ENCODE results near the gene HDGF.
A peak's percentile ranks its signal among the peaks of the same experiment; 100 is the strongest.

Gene HDGF
- 157 to 288 (median 211) reads per million in 4 experiments for total RNA-seq

DNA sequence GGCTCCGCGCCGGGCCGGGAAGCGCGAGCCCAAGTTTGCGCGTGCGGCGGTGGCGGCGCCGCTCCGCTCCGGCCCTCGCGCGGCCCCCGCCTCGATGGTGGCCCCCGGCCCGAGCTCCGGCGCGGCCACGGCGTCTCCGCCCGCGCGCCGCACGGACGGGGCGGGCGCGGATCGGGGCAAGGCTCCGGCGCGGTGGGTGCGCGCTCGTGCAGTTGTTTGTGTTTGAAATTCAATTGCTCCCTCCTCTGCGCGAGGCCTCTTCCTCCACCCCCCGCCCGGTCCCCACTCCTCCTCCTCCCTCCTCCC lies at the start of gene HDGF:
HDGF (minus strand) TSS at position 225 of the 306 bp plus-strand sequence. CDS start 246 bp downstream, outside the sequence.
- no peak for DNase-seq

DNA sequence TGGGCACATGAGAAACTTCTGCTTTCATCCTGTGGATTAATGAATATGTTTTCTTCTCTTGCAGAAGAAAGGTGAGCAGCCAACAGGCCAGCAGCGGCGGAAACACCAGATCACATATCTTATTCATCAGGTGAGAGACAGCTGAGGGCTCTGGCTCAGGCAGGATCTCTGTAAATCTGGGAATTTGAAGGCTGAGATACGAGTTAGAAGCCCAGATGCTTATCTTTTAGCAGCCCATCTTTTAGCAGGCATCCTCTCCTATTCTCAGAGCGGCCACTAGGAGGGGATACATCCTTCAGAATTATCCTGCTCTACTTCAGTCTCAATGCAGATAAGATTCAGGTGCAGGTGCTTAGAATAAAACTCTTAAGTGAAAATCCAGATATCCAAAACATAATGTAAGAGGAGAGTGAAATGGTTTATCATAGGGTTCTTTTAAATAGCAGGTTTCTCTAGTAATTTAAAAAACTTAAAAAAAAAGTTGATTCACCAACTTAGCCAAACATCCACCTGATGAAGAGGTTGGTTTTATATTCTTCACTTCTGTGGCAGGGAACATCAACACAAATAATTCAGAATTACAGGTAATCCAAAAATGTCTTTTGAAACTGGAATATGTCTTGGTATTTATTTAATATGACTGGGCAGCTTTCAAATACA lies 45.9 kb upstream of the HDGF start:
- DNase-seq: peak; percentile 30

DNA sequence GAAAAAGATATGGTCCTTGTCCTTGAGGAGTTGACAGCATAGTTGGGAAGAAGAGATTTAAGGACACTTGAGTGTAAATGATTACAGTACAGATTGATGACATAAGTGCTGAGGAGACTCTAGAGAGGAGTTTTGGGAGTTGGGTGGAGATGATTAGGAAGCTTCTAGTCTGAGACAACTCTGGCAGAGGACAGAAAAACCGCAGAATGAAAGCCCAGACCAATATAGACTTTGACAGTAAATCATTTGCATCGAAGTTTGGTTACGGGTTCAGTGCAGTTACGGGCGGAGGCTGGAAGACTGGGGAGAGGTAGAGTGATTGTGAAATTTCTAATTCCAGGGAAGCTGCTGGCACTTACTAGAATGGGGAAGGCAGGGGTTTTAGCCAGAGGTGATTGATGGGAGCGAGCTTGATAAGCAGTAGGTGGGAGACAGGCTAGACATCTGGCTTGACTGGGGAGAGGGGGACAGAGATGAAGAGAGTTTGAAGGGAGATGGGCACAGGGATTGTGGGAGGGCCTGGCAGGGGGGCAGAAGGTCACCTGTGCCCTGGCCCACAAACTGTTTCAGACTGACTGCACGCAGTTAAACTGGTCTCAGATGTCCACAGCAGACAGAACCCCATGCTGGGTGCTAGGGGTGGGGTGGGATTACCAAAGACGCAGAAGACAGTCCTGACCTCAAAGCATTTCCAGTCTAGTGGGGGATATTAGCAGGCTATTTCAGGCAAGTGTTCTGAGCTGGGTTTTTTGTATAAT lies 45.0 kb upstream of the HDGF start:
- DNase-seq: no peak

DNA sequence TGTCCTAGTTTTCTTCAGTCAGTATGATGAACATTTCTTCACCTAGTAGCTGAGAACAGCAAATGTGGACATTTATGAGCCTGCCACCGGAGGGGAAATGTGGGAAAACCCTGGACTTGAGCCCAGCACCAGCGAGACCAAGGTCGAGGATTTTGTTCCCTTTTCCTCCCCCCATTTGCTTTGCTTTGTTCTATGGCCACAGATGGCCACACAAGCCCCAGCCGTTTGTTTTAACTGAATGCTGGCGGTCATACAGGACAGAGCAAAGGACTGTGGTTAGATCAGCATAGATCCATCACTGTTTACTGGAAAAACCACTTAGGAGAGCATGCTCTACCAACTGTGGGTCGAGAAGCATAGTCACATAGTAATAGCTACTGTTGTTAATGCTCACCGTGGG lies 44.3 kb upstream of the HDGF start:
- no peak for DNase-seq

DNA sequence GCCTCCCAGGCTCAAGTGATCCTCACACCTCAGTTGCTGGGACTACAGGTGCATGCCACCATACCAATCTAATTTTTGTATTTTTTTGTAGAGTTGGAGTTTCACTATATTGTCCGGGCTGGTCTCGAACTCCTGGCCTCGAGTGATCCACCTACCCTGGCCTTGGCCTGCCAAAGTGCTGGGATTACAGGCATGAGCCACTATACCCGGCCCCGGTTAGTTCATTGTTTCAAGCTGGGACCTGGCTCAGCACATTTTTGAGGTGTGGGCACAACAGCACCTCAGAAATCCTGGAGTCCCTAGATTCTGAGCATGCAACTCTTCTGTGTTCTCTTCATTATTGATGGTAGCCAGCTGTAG lies 43.9 kb upstream of the HDGF start:
- no peak for DNase-seq

DNA sequence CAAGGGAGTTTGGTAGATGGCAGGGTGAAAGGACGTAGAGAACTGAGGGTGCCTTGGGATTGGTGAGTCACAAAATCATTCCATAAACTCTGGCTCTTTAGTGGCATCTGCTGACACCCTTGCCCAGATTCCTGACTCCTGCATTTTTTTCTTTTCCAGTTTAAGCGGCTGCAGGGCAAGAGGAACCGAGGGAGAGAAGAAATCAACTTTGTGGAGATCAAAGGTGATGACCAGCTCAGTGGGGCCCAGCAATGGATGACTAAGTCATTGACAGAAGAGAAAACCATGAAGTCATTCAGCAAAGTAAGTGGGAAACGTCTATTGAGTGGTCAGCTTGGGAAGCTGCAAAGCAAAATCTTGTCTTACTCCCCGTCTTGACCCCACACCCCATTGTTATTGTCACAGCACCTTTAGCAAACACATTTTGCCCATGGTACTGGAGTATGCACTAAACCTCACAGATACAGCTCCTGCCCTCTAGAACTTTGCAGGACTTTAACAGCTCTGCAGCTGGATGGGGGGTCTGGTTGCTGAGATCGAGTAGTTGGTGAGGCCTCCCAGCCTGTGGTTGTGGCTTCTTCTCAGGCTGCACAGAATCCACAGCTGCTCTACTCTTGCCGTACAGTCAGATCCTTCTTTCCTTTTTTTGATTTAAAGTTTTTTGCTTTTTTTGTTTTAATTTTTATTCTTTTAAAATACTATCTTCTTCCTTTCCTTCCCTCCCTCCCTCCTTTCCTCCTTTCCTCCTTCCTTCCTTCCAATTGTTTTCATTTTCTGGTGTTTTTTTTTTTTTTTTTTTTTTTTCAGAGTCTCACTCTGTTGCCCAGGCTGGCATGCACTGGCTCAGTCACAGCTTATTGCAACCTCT lies 43.3 kb upstream of the HDGF start:
- DNase-seq: no peak

DNA sequence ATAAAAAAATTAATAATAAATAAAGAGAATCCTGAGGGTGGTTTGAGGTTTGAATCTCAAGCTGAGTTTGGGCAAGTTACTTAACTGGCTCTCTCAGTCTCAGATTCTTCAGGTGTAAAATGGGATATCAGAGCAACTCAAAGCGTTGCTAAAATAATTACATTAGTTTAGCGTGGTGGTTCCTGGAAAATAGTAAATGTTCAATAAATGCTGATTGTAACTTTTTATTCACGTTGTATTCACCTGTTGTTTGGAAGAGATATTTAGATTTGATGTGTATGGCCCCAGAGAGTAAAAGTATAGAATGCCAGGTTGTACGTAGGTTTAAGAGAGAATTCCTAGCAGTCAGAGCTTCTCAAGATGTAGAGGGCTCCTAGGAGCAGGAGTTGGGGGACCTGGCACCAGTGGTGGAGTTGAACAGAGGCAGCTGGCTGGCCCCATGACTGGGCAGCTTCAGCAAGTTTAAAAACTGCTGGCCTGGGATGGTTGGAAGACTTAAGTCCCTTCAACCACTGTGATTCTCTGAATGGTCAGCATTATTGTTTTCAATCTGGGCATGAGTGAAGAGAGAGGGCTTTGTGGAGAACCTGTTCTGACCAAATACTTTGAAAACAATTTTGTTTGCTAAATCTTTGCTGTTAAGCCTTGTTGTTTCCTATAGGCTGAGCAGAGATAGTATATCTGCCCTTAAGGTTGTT lies 38.3 kb upstream of the HDGF start:
- DNase-seq: no peak

DNA sequence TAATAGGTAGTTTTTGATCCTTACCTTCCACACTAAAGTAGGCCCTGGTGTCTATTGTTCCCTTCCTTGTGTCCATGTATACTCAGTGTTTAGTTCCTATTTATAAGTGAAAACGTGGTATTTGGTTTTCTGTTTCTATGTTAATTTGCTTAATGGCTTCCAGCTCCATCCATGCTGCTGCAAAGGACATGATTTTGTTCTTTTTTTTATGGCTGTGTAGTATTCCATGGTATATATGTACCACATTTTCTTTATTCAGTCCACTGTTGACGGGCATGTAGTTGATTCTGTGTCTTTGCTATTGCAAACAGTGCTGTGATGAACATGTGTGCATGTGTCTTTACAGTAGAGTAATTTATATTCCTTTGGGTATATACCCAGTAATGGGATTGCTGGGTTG lies 36.7 kb upstream of the HDGF start:
- DNase-seq: no peak

DNA sequence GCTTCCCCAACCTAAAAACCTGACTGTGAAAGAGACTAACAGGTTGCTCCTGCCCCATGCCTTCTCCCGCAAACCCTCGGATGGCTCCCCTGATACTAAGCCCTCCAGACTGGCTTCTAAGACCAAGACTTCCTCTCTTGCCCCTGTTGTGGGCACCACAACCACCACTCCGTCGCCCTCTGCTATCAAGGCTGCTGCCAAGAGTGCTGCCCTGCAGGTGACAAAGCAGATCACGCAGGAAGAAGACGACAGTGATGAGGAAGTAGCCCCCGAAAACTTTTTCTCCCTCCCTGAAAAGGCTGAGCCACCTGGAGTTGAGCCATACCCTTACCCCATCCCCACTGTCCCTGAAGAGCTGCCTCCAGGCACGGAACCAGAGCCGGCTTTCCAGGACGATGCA lies 35.2 kb upstream of the HDGF start:
- no peak for DNase-seq

DNA sequence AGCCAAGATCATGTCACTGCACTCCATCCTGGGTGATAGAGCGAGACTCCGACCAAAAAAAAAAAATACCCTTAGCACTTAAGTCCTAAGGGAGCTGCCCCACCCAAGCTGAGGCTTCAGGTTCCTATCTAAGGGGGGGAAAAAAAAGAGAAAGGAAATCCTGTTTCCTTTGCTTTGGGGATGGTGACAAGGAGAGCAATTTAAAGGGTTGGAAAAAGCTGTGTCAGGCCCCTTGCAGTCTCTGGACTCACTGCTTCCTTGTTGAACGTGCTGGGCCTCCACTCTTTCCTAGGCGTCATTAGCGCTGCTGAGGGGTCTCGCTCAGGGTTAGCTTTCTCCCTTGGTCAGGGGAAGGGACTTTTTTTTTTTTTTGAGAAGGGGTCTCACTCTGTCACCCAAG lies 34.0 kb upstream of the HDGF start:
- no peak for DNase-seq

DNA sequence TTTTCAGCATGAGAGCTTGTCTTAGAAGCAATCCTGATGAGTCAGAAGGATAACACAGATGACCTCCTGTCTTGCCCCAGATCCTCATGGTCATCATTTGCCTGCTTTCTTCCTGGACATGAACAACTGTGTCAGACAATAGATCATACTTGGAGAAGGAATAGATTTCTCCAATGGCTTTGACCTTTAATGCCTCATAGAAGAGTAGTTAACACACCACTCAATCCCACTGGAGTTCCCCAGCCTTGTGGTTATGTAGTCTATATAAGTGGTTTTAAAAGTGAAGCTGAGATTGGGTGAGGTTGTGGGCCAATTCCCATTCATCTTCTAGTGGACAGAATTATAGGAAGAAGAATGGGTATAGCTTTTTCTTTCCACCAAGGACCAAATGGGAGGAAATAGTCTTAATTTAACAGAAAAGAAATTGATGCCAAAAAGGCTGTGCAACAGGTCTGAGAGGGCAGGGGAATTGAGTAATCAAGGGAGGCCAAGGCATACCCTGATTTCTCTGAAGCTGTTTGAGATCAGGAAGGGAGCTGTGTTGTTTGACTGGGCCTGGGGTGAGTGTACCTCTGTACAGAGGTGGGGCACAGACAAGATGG lies 30.2 kb upstream of the HDGF start:
- no peak for DNase-seq

DNA sequence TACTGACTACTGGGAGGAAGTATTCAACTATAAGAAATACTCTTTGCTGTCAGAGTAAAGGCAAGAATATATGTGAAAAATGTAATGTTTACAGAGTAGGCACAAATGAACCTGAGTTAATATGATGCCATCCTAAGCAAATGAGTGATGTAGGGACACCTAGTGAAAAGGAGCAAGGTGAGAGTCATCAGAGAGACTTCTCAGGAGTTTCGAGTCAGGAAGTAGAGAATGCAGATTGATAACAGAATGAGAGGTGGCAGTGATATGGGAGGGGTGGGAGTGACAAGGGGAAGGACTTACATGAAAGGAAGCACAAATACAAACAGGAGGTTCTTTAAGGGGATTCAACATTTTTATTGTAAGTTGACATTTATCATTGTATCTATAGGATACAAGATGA lies 26.1 kb upstream of the HDGF start:
- no peak for DNase-seq

DNA sequence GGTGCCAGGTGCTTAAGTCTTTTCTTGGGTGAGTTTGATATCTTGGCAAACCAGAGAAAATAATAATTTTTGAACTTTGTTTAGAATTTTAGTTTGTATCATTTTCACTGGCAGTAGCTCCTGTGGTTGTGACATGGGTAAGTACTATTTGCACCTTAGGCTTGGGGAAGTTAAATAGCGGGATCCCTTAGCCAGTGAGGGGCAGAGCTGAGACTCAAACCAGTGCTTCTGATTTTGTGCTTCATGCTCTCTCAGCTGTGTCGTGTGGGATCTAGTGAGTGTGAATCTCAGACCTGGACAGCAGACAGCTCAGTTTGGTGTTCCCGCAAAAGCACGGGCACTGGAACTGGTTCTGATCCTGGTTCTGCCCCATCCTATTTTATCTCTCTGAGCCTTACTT lies 25.5 kb upstream of the HDGF start:
- no peak for DNase-seq

DNA sequence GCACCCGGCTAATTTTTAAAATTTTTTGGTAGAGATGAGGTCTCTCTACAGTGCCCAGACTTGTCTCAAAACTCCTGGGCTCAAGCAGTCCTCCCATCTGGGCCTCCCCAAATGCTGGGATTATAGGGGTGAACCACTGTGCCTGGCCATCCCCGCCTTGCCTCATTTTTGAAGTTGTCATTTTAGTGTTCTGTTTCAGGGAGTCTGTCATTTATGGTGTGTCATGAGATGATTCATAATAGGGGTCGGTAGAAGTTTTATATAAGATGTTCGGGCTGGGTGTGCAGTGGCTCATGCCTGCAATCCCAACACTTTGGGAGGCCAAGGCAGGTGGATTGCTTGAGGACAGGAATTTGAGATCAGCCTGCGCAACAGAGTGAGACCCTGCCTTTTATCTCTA lies 24.3 kb upstream of the HDGF start:
- DNase-seq: no peak

DNA sequence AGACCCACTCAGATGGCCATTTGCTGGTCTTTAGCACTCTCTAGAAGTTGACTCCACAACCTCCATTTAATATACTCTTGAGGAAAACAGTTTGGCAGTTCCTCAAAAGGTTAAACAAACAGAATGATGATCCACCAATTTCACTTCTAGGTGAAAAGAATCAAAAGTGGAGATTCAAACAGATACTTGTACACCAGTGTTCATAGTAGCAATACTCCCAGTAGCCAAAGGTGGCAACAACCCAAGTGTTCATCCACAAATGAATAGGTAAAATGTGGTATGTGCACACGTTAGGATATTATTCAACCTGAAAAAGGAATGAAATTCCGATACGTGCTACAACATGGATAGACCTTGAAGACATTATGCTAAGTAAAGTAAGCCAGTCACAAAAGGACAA lies 22.1 kb upstream of the HDGF start:
- DNase-seq: no peak

DNA sequence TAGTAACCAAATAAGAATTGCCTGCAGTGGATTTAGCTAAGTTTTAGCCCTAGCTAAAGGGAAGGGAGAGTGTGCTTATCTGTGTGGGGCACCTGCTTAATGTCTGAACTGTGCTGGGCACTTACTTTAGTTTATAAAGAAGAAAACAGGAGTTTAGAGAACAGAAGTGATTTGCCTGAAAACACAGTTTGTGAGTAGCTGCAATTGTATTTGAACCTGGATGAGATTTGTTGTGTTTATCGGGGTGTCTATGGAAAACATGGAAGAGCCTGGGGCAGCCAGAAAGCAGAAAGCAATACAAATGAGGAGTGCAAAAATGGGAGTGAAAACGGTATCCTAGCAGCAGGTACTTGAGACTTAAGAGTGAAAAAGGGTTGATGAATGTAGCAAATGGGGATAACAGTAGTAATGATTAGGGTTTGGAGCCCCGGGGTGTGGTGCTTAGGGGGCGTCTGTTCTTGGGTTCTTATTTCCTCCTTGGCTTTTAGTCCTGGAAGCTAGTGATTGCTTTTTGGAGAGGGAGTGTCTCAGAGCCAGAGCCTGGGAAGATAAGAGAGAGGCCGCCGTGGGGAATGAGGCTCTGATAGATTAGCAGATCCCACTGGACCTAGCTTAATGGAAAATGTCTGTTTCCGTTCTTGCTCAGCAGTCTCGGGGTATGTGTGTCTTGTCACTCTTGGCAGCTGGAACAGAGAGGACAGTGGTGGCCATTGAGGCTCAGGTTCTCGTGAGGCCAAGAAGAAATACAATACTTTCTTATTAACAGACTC lies 21.4 kb upstream of the HDGF start:
- no peak for DNase-seq

DNA sequence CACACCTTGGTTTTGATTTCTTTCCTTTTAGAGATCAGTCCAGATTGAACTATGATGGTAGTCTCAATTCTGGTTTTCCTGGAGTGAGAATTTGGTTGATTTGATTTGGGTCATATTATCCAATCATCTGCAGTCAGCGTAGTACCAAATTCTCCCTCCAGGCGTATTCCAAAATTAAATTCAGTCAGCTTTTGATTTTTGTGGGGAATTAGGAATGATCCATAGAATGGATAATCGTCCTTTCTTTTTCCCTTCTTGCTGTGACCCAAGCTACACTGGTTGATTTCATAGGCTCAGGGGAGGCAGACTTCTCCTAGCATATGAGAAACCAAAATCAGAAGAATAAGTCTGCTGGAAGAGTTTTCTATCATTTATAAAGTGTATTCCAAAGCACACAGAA lies 20.7 kb upstream of the HDGF start:
- DNase-seq: no peak

DNA sequence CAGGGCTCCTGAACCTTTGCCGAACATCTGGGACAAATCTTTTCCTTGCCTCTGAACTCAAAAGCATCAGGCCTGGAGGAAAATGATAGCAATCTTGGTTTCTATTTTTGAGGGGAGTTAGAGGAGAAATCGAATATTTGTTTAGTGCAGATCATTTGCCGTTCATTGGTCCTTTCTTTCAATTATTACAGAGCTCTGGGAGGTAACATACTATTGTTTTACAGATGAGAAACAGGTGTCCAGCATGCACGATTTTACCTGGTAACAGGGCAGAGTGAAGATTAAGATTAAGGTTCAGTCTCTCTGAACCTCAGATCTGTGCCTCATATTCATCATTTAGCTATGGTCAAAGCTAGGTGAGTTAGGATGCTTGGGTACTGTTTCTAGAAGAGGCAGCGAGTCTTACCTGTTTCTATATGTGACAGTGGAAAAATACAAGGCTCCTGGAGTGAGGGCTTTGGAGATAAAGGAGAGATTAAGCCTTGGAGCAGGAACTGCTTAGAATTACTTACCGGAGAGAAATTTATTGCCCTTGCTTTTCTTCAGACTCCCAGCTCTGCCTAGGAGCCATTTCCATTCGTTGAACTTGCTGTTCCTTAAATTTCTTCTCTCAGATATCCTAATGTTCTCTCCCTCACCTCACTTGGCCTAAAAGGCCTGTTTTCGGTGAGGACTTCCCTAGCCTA lies 17.3 kb upstream of the HDGF start:
- DNase-seq: no peak

DNA sequence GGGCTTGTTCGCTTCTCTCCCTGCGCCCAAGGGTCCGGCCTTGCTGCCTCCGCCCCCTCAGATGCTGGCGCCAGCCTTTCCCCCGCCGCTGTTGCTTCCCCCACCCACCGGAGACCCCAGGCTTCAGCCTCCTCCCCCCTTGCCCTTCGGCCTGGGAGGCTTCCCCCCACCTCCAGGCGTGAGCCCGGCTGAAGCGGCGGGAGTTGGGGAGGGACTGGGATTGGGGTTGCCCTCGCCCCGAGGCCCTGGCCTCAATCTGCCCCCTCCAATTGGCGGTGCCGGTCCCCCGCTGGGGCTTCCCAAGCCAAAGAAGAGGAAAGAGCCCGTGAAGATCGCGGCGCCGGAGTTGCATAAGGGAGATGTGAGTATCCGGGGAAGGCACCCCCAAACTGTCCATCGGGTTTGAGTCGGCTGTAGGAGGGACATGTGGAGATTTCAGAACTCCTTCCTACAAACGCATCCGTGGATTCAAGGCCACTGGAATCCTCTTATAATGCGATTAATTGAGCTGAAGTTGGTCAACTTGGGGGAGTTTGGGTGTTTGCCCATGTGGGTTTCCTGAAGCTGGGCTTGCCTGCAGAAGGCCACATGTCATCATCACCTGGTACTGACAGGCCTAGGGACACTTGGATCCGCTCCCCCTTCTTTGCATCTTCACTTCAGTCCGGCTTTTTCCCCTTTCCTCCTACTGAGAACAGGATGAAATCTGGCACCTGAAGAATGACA lies 16.6 kb upstream of the HDGF start:
- peak; percentile 31 for DNase-seq

DNA sequence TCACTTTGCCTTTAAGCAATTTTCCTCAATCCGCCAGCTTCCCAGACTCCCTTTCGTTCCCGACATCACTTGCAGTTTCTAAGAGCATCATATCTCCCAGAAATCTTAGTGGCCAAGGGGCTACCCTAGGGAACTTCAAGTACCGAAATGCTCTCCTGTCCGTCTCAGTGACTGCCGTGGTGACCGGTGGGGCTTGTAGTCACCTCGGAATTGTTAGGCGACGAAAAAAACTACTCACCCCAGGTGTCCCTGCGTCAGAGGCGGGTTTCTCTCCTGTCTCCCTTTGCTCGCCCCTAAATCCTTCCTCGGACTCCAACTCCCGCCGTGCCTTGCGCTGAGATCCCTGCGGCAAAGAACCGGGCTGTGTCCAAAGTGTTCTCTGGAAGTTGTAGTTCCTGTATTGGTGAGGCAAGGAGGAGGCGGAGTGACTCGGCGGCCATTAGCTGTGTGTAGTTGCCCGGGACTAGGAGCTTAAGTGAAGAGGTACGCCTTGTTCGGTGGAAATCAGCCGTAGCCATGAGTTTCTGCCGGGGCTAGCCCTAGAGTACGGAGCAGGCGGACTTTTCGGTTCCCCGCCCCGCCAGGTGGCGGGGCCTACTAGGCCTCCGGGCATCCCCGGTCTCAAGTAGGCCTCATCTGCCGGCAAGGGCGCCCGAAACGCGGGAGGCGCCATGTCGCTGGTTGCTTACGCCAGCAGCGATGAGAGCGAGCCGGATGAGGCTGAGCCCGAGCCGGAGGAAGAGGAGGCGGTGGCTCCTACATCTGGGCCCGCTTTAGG lies 15.8 kb upstream of the HDGF start, which contains the start of gene PRCC:
PRCC (plus strand) TSS at position 435 of the 778 bp plus-strand sequence; CDS start at position 672, 237 bp downstream.
- DNase-seq: peak; percentile 94
